H1 (cell line): ENCODE data around the gene MEMO1. TPM values are rescaled to one million over a fixed set of nuclear protein-coding genes. Genes with fewer than 3 reads are reported as not detected.

ENCODE experiments used
- CTCF ChIA-PET: fragments of 300-600 bp; sonication (Branson Sonifier 250); formaldehyde crosslinking; loops from one replicate; lab custom pipeline; 2021; ENCODE audit not compliant: partially characterized antibody; lab: Charles Lee
- POLR2A ChIA-PET: fragments of 300-600 bp; sonication (Branson Sonifier 250); formaldehyde crosslinking; loops from one replicate; lab custom pipeline; 2021; ENCODE audit warnings: inconsistent platforms; ENCODE audit not compliant: partially characterized antibody; lab: Charles Lee
- DNase-seq, 2 experiments: peaks; one replicate each; pipeline versions ENCODE4 v3.0.0 to v3.0.0-alpha.2; 2010 to 2022; ENCODE audit warnings: low spot score in 2 of 2, low read depth in 1 of 2, mixed read lengths in 1 of 2
- FAIRE-seq: peaks from 2 replicates; lab custom pipeline; 2011; peaks lifted over from hg19 to GRCh38; lab: Jason Lieb, UNC
- H2AFZ ChIP-seq: 2 replicates; pipeline ENCODE4 v1.8.1; 2012; ENCODE audit warnings: low read length, inconsistent platforms
- H2AK5ac ChIP-seq: 2 replicates; pipeline ENCODE4 v1.6.1; 2013; ENCODE audit warnings: low read depth, low read length
- H2BK120ac ChIP-seq: replicated peaks from 2 replicates; pipeline ENCODE3; 2013; ENCODE audit warnings: low read depth, low read length, inconsistent platforms
- H2BK12ac ChIP-seq: 2 replicates; pipeline ENCODE4 v1.6.1; 2013; ENCODE audit warnings: low read depth, low read length
- H2BK15ac ChIP-seq: 2 replicates; pipeline ENCODE4 v1.6.1; 2013; ENCODE audit warnings: low read length
- H2BK20ac ChIP-seq: 2 replicates; pipeline ENCODE4 v1.6.1; 2013; ENCODE audit warnings: low read length
- H2BK5ac ChIP-seq: 2 replicates; pipeline ENCODE4 v1.6.1; 2013; ENCODE audit warnings: low read depth, low read length
- H3K14ac ChIP-seq: 2 replicates; pipeline ENCODE4 v1.6.1; 2013; ENCODE audit warnings: inconsistent platforms; ENCODE audit not compliant: insufficient read length
- H3K18ac ChIP-seq: 2 replicates; pipeline ENCODE4 v1.6.1; 2013; ENCODE audit warnings: low read length; ENCODE audit errors: extremely low read depth
- H3K23ac ChIP-seq: 2 replicates; pipeline ENCODE4 v1.6.1; 2013; ENCODE audit warnings: inconsistent platforms; ENCODE audit not compliant: insufficient read length
- H3K23me2 ChIP-seq: 2 replicates; pipeline ENCODE4 v1.6.1; 2013; ENCODE audit warnings: low read depth, low read length
- H3K27ac ChIP-seq: 2 replicates; pipeline ENCODE4 v1.6.1; 2011; ENCODE audit warnings: low read depth, low read length, inconsistent platforms
- H3K27me3 ChIP-seq, 4 experiments: replicated peaks in 1 of 4; 1 replicate in 1 of 4; 2 replicates in 3 of 4; pipeline versions ENCODE4 v1.6.1 to v1.8.1; 2011 to 2013; ENCODE audit warnings: low read length in 3 of 4, mild to moderate bottlenecking in 3 of 4, inconsistent platforms in 2 of 4, mixed read lengths in 2 of 4, moderate library complexity in 1 of 4; ENCODE audit not compliant: control insufficient read depth in 3 of 4, insufficient read depth in 3 of 4; ENCODE audit errors: extremely low read depth in 1 of 4
- H3K36me3 ChIP-seq, 4 experiments: 2 replicates each; pipeline versions ENCODE4 v1.6.1 to v1.8.1; 2011 to 2013; ENCODE audit warnings: mild to moderate bottlenecking in 4 of 4, low read length in 3 of 4, moderate library complexity in 2 of 4, control low read depth in 1 of 4, inconsistent platforms in 1 of 4; ENCODE audit not compliant: insufficient read depth in 4 of 4, control insufficient read depth in 2 of 4
- H3K4ac ChIP-seq: replicated peaks from 2 replicates; pipeline ENCODE3; 2013; ENCODE audit warnings: low read length, low read depth, mixed read lengths, inconsistent platforms; ENCODE audit not compliant: insufficient read length
- H3K4me1 ChIP-seq, 4 experiments: replicated peaks in 1 of 4; 1 replicate in 1 of 4; 2 replicates in 3 of 4; pipeline versions ENCODE4 v1.6.1 to v1.8.1; 2011 to 2013; ENCODE audit warnings: low read length in 3 of 4, inconsistent platforms in 2 of 4, mixed read lengths in 1 of 4; ENCODE audit not compliant: insufficient read depth in 4 of 4, control insufficient read depth in 3 of 4
- H3K4me2 ChIP-seq, 2 experiments: 2 replicates each; pipeline versions ENCODE4 v1.6.1 to v1.8.1; 2011 to 2013; ENCODE audit warnings: low read depth in 2 of 2, low read length in 2 of 2, control low read depth in 1 of 2, inconsistent platforms in 1 of 2, mild to moderate bottlenecking in 1 of 2; ENCODE audit not compliant: insufficient read depth in 1 of 2
- H3K4me3 ChIP-seq, 4 experiments: fragments of 200-600, 300-600 bp in 1 of 4; sonication (generic), shearing (Covaris generic), sonication (Bioruptor Twin) in 1 of 4; 2 replicates each; pipeline versions ENCODE4 v1.5.1 to v1.8.1; 2011 to 2016; ENCODE audit warnings: low read length in 4 of 4, low read depth in 3 of 4, control low read depth in 2 of 4, inconsistent platforms in 2 of 4, mild to moderate bottlenecking in 2 of 4, mixed read lengths in 1 of 4, moderate library complexity in 1 of 4; ENCODE audit not compliant: insufficient read depth in 2 of 4; ENCODE audit errors: extremely low read depth in 1 of 4
- H3K56ac ChIP-seq: replicated peaks from 2 replicates; pipeline ENCODE3; 2013; ENCODE audit warnings: low read depth, mild to moderate bottlenecking, mixed read lengths, low read length, inconsistent platforms; ENCODE audit not compliant: insufficient read length
- H3K79me1 ChIP-seq: 2 replicates; pipeline ENCODE4 v1.6.1; 2013; ENCODE audit warnings: low read depth, low read length, control low read depth
- H3K79me2 ChIP-seq, 2 experiments: 2 replicates each; pipeline versions ENCODE4 v1.6.1 to v1.8.1; 2012 to 2013; ENCODE audit warnings: low read length in 2 of 2, mild to moderate bottlenecking in 2 of 2, inconsistent platforms in 1 of 2; ENCODE audit not compliant: insufficient read depth in 2 of 2, control insufficient read depth in 1 of 2
- H3K9ac ChIP-seq, 4 experiments: replicated peaks in 1 of 4; 1 replicate in 1 of 4; 2 replicates in 3 of 4; pipeline versions ENCODE4 v1.6.1 to v1.8.1; 2011 to 2013; ENCODE audit warnings: low read depth in 3 of 4, low read length in 3 of 4, control low read depth in 2 of 4, mild to moderate bottlenecking in 2 of 4, moderate library complexity in 2 of 4, inconsistent platforms in 1 of 4; ENCODE audit errors: extremely low read depth in 1 of 4
- H3K9me3 ChIP-seq, 2 experiments: 2 replicates each; pipeline versions ENCODE4 v1.6.1 to v1.8.1; 2012 to 2013; ENCODE audit warnings: mild to moderate bottlenecking in 2 of 2, moderate library complexity in 2 of 2, control low read depth in 1 of 2, inconsistent platforms in 1 of 2, low read depth in 1 of 2, low read length in 1 of 2, mixed read lengths in 1 of 2; ENCODE audit not compliant: insufficient read depth in 2 of 2
- H4K20me1 ChIP-seq, 2 experiments: replicated peaks in 1 of 2; 2 replicates each; pipeline versions ENCODE3 to v1.8.1; 2011 to 2013; ENCODE audit warnings: inconsistent platforms in 2 of 2, low read length in 2 of 2, mild to moderate bottlenecking in 1 of 2; ENCODE audit not compliant: insufficient read depth in 2 of 2, control insufficient read depth in 1 of 2
- H4K5ac ChIP-seq: 2 replicates; pipeline ENCODE4 v1.6.1; 2013; ENCODE audit warnings: low read length, low read depth, mixed read lengths, inconsistent platforms; ENCODE audit not compliant: insufficient read length
- H4K8ac ChIP-seq: 2 replicates; pipeline ENCODE4 v1.8.0; 2013; ENCODE audit warnings: mild to moderate bottlenecking, moderate library complexity, low read length, inconsistent platforms; ENCODE audit not compliant: insufficient read depth; ENCODE audit errors: extremely low read depth
- H4K91ac ChIP-seq: replicated peaks from 2 replicates; pipeline ENCODE3; 2013; ENCODE audit warnings: low read length, mixed read lengths, inconsistent platforms; ENCODE audit not compliant: insufficient read length
- ATF3 ChIP-seq: IDR thresholded peaks from 2 replicates; pipeline ENCODE4 v1.6.1; 2011; ENCODE audit warnings: low read depth, mild to moderate bottlenecking, low read length; ENCODE audit not compliant: insufficient read depth
- HDAC6 ChIP-seq: IDR thresholded peaks from one replicate; pipeline ENCODE4 v1.7.1; 2012; ENCODE audit warnings: low read depth, mild to moderate bottlenecking, inconsistent platforms, low read length, moderate library complexity
- KDM1A ChIP-seq: fragments of 200-600, 300-600 bp; sonication (generic); IDR thresholded peaks from 2 replicates; pipeline ENCODE4 v1.7.1; 2016; ENCODE audit warnings: mild to moderate bottlenecking, low read length, borderline replicate concordance
- NANOG ChIP-seq: IDR thresholded peaks from 2 replicates; pipeline ENCODE4 v1.6.1; 2011; ENCODE audit warnings: low read length, low read depth, mild to moderate bottlenecking, inconsistent platforms; ENCODE audit not compliant: insufficient read depth, poor library complexity, severe bottlenecking
- PHF8 ChIP-seq: fragments of 200-600 bp; sonication (generic); conservative IDR thresholded peaks from 2 replicates; pipeline ENCODE4 v1.7.1; 2012; ENCODE audit warnings: low read depth, mild to moderate bottlenecking, inconsistent platforms, low read length, moderate library complexity
- POU5F1 ChIP-seq: IDR thresholded peaks from 2 replicates; pipeline ENCODE4 v1.6.1; 2011; ENCODE audit warnings: low read depth, mild to moderate bottlenecking, low read length, moderate library complexity
- WGBS, 2 experiments: shearing (Covaris generic) in 1 of 2; methylation state at CpG; one replicate each; pipeline versions ENCODE4 v1.1.6 to v1.1.7; 2013 to 2015; ENCODE audit warnings: low lambda C conversion rate in 2 of 2, mixed read lengths in 2 of 2, inconsistent platforms in 1 of 2, low coverage in 1 of 2, missing lambda C conversion rate in 1 of 2; ENCODE audit not compliant: insufficient replicate concordance in 2 of 2, insufficient coverage in 1 of 2, insufficient read length in 1 of 2; ENCODE audit errors: extremely low coverage in 1 of 2, missing lambda C conversion rate in 1 of 2; 5-methylcytosine and 5-hydroxymethylcytosine counted together
- polyA plus RNA-seq, 7 experiments: library from polyadenylated mRNA; depleted of rRNA in 3 of 7; stranded (reverse) in 5 of 7; unstranded in 2 of 7; fragments of >200 nt in 5 of 7; fragments of 200-250 nt in 2 of 7; gene quantifications; 1 replicate in 5 of 7; 2 replicates in 1 of 7; 4 replicates in 1 of 7; pipeline versions ENCODE4 v1.2.1 to v1.2.3, GENCODE V29; 2011 to 2013; ENCODE audit warnings: missing spikeins in 2 of 7, mixed read lengths in 2 of 7
- total RNA-seq: library from RNA; stranded (reverse); fragmentation: NEBNext Ultra II Directional; extraction: Animal tissue kit (Norgen Biotek cat#: 25700); gene quantifications from 2 replicates; pipeline ENCODE4 v1.2.1, GENCODE V29; 2021

The MEMO1 gene
- total and polyA plus RNA-seq, 2 of the 8 experiments (the other 6 are each of a cell fraction or from before 2014, with no cell fraction given) = 26.9 to 54.7 TPM

- Histone ChIP-seq H4K20me1 (no peaks in the 10 kb centered on the region), H2BK5ac (no peak overlapping the region)
- FAIRE-seq = no peak
These were observed 20.9 kb downstream of the MEMO1 start for GRCh38 chr2:31989946-31990345.

More at GRCh38 chr2:31989946-31990345, 20.9 kb downstream of the MEMO1 start:
- Histone ChIP-seq H3K4me1 (no peaks in the 10 kb centered on the region), H3K4ac (no peak overlapping the region), H3K79me2 (peaks cover 3 to 76% of the 10 kb centered on the region in 2 experiments; a peak in 2 of 4 replicates), H2AFZ (no peak overlapping the region), H4K91ac (no peak overlapping the region), H3K27ac (no peak overlapping the region), H2AK5ac (no peak overlapping the region), H3K23me2 (no peaks in the 10 kb centered on the region), H2BK20ac (no peak overlapping the region), H3K9me3 (no peaks in the 10 kb centered on the region), H4K8ac (no peak overlapping the region), H3K23ac (no peak overlapping the region), H2BK15ac (no peak overlapping the region), H2BK120ac (no peak overlapping the region), H4K5ac (no peak overlapping the region), H3K36me3 (no peaks in the 10 kb centered on the region), H3K9ac (no peak overlapping the region), H3K18ac (no peak overlapping the region), H3K56ac (no peak overlapping the region), H3K14ac (no peak overlapping the region), H3K4me3 (no peak overlapping the region), H3K79me1 (peaks cover 2% of the 10 kb centered on the region; the same call in 1 of the 2 replicates), H2BK12ac (no peak overlapping the region), H3K4me2 (no peak overlapping the region), H3K27me3 (no peaks in the 10 kb centered on the region)
- TF ChIP-seq POU5F1 = no peak
- no peak for TF ChIP-seq KDM1A
- no peak for TF ChIP-seq NANOG
- TF ChIP-seq HDAC6 = no peak
- TF ChIP-seq ATF3 = no peak
- no peak for TF ChIP-seq PHF8
- ChIA-PET POLR2A (interaction anchor here (0.7 kb wide), 1 partner anchor 14 kb away, joined by 3 read pairs; no protein-coding TSS in a partner anchor), CTCF (no interaction called here)
- 99% methylated on average over 4 of the region's 4 CpGs; no CpG with 5 or more reads in 1 of the 2 experiments for WGBS, 2 experiments
- no peak for DNase-seq
